Left kidney (tissue), 2 donors: ENCODE measurements around the gene CLHC1. TPM values are rescaled to one million over a fixed set of nuclear protein-coding genes. Genes with fewer than 3 reads are reported as not detected.
"Not testable (repeated sequence)": the region's sequence is repeated elsewhere in the genome, so short reads cannot be mapped to it uniquely, and the experiment has no call there.

Experiments used
- DNase-seq: peaks from one replicate; pipeline ENCODE4 v3.0.0-alpha.2; 2013
- polyA plus RNA-seq: library from polyadenylated mRNA; unstranded; fragments of 120-200 nt; gene quantifications from one replicate; pipeline ENCODE4 v1.2.1, GENCODE V29; 2013; ENCODE audit not compliant: insufficient read length

The CLHC1 gene
- polyA plus RNA-seq, 1 donor, result 36.7 TPM

DNA sequence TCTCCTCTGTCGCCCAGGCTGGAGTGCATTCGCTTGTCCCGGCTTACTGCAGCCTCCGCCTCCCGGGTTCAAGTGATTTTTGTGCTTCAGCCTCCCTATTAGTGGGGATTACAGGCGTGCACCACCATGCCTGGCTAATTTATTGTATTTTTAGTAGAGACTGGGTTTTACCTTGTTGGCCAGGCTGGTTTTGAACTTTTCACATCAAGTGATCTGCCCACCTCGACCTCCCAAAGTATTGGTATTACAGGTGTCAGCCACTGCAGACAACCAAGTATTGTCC lies 1.5 kb upstream of the CLHC1 start:
- no peak for DNase-seq

DNA sequence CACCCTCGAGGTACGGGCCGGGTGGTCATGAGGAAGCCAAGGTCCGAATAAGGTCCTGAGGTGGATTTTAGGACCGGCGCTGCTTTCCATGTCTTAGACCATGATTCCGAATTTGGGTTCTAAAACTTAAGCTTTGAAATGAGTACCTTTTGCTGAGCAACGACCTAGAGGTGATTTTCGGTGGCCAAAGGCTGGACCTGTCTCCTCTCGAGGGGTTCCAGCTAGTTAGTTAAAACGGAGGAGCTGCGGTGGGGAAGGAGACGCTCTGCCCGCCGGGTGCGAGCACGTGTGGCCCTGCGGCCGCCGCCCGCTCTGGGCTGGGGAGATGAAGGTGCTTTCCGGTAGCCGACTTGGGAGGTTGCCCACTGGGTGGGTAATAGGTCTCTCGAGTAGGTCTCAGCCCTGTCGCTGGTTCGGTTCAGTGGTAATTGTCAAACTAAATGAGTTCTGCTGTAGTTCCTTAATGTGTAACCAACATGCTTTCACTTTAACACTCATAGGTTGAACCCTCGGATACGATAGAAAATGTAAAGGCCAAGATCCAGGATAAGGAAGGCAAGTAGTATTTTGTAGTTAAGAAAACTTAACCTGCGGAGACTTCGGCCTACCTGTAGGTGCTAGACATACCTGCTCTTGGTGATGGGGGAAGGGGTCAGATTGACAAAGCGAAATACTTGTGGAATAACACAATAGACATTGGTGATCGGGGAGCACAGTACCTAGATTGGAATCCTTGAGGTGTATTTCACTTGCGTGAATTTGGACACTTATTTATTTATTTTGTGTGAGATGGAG lies 967 bp upstream of the CLHC1 start:
- no peak for DNase-seq

DNA sequence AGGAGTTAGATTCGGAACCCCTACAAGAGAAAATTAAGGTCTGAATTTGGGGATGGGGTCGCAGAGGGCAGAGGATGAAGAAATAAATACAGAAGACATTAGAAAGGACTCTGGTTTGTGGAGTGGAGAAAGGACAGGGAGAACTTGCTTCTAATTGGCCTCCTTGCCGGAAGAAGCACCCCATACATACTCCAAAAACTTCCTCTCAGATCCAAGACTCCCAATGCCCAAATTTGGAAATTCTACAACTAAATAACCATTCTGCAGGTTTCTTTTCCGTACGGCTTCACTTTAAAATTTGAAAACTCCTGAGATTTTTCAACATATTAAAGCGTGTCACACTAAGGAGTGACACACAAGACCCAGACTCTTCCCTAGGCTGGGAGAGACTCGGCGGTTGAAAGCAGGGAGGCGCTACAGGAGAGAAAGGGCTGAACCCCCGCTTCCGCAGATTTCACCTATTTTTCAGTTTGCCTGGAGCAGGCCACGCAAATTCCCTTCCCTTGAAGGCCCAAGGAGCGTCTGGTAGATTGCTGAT lies 478 bp downstream of the CLHC1 start:
- DNase-seq, result no peak

DNA sequence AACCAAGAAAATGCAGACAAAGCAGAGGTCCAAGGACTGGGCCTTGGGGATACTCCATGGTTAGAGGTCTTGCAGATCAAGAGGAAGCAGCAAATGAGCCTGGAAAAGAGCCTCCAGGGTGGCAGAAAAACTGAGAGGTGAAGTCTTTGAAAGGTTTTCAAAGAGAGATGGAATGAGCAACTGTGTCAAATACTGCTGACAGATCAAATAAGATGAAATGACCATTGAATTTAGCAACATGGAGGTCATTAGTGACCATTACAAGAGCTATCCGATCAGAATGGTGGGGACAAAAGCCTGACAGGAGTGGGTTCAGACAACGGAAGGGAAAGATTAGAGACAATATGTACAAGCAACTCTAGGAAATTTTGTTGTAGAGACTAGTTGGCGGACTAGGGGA lies 1.5 kb downstream of the CLHC1 start:
- no peak for DNase-seq

DNA sequence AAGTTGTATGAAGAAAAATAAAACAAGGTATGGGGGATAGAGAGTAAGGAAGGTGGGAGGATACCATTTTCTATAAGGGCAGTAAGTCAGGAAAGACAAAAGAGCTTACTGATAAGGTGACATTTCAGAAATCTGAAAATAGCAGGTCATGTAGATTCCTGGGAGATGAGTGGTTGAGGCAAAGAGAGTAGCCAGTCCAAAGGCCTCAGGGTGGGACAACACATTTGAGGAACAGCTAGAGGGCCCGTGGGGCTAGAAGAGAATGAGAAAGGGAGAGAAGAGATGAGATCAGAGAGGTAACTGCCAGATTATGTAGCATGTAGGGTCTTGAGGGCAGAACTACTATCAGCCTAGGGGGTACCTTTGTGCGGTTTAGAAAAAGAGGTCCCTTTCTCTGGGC lies 2.9 kb downstream of the CLHC1 start:
- no peak for DNase-seq

DNA sequence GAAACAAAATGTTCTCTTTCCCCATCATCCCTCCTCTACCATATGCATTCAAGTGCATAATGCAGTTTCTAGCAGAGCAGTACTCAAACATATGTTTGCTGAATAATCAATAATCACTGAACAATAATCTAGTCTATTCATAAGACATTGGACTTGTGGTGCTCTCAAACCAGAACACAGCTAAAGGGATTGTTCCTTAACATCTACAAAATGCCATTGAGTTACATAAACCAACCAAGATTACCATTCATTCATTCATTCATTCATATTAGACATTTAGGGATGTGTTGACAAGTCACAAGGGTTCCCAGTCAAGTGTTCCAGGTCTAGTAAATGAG lies 3.9 kb downstream of the CLHC1 start:
- no peak for DNase-seq

DNA sequence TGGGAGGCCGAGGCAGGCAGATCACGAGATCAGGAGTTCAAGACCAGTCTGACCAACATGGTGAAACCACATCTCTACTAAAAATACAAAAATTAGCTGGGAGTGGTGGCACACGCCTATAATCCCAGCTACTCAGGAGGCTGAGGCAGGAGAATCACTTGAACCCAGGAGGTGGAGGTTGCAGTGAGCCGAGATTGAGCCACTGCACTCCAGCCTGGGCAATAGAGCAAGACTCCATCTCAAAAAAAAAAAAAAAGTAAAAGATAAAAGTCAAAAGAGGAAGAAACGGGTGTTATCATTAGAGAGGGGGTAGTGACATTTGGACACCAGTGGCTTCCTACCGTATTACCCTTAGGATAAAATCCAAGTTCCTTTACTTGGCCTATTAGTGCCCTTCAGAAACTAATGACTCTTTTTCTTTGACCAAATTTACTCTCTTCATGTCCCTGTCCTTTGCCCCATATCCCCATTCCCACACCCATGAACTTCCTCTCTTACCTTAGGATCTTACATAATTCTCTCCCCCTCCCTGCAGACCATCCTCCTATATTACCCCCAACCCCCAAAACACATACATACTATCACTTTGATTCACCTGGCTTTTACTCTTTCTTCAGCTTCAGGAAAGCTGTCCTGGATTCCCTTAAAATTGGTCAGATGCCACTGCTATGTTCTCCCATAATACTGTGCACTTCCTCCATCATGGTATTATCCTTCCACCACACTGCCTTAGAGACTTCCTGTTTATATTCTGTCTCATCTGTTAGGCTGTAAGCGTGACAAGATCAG lies 4.5 kb downstream of the CLHC1 start:
- DNase-seq, result not testable (repeated sequence)

DNA sequence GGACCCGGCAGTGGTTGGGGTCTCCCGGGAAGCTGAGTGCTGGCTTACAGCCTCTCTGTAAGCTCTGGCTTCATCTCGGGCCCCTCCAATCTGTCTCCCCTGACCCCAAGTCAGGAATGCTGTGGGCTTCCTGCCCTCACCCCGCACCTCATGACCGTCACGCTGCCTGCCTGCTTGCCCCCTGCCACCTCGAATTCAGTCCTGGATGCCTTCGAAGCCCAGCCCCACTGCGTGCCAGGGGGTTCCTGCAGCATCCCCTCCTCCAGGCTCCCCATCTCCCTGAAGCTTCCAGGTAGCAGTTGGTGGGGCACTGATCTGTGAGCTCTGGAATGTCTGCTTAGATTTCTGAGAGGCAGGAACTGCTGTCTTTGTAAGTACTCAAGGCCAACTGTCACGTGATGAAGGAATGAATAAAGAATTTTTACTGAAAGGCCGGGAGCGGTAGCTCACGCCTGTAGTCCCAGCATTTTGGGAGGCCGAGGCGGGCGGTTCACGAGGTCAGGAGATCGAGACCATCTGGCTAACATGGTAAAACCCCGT lies 6.5 kb downstream of the CLHC1 start:
- no peak for DNase-seq

DNA sequence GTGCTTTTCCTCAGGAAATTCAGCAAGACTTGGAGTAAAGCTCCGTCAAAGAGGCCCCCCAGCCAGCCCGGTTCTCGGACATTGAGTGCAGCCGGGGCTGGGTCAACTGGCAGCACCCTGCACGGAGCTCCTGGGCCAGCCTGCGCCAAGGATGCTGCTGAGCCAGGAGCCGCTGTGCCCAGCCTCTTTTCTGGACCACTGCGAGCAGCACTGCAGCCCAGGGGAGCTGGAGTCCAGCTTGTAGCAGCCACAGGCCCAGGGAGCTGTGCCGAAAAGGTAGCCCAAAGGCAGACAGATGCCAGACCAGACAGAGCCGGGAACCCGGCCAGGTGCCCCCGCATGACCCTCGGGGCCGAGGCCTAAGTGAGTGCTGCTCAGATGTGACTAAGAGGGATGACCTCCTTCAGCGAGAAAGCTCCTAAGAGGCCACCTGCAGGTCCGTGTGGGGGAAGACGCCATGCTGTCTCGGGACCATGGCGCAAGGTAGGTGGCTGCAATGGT lies 7.3 kb downstream of the CLHC1 start:
- no peak for DNase-seq

DNA sequence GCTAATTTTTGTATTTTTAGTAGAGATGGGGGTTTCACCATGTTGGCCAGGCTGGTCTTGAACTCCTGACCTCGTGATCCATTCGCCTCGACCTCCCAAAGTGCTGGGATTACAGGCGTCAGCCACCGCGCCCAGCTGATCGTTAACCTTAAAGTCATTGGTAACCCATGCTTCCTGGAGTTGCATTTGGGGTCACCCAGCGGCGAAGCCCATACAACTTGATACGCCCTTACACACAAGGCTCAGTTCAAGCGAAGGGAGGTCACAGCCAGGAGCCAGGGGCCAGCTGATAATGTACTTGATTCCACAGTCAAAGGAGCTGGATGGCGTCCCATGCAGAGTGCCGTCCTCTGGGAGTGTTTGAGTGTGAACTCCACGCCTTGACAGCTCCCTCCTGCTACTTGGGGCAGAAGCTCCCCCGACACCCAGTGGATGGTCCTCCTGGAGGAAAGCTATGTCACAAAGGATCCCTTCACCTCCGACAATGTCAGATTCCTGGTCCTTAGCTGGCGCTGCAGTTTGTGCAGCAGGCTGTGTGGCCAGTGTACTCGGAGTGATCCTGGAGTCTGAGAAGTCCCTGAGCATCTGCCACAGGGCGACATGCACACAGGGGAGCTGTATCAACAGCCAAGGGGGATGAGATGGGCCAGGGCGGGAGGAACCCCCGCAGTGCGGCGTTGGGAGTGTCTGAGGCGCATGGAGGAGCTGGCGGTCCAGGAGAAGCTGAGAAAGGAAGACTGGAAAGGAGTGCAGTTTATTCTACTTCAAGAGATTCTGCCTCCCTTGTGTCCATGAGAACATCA lies 7.9 kb downstream of the CLHC1 start:
- DNase-seq, result no peak

DNA sequence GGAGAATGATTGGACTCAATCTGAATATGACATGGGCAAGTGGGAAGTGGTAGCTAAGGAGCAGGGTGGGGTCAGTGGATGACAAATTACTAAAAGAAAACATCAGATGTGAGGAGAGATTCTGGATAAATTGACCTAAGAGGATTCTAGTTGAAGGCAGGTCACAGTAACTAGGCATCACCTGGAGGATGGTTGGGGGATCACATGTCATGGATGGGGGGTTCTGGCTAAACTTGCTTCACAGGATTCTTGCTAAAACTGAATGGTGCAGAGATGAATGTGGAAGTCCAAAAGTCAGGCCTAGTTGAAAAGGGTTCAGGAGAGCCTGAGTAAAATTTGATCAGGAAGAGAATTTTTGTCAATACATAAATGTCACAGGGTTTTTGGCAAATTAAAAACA lies 18.3 kb downstream of the CLHC1 start:
- no peak for DNase-seq

DNA sequence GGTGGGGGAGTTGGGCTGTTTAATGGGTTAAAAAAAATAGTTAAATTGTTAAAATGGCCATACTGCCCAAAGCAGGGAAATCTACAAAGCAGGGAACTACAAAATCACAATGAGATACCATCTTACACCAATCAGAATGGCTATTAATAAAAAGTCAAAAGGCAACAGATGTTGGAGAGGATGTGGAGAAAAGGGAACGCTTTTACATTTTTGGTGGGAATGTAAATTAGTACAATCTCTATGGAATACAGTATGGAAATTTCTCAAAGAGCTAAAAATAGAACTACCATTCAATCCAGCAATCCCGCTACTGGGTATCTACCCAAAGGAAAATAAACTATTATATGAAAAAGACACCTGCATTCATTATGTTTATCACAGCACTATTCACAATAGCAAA lies 27.1 kb downstream of the CLHC1 start:
- no peak for DNase-seq

DNA sequence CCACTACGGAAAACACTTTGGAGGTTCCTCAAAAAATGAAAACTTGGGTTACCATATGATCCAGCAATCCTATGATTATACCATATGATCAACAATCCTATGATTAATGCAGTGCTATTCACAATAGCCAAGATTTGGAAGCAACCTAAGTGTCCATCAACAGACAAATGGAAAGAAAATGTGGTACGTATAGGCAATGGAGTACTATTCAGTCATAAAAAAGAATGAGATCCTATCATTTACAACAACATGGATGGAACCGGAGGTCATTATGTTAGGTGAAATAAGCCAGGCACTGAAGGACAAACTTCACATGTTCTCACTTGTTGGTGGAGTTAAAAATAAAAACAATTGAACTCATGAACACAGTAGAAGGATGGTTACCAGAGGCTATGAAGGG lies 27.6 kb downstream of the CLHC1 start:
- DNase-seq, result no peak

DNA sequence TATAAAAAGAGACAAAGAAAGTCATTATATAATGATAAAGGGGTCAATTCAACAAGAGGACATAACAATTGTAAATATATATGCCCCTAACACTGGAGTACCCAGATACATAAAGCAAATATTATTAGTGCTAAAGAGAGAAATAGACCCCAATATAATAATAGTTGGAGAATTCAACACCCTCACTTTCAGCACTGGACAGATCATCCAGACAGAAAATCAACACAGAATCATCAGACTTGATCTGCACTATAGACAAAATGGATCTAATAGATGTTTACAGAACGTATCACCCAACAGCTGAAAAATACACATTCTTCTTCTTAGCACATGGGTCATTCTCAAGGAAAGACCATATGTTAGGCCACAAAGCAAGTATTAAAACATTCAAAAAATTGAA lies 31.7 kb downstream of the CLHC1 start:
- DNase-seq, result no peak

DNA sequence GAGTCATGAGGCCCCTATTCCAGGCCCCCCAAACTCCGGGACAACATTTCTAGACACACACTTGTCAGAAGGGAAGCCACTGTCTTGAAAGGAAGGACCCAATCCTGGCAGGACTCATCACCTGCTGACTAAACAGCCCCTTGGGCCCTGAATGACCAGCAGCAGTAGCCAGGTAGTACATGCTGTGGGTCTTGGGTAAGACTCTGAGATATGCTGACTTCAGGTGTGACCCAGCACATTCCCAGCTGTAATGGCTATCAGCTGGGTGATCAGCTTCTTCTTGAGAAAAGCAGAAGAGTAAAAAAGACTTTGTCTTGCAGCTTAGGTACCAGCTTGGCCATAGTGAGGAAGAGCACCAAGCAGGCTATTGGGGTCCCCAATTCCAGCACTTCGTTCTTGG lies 35.6 kb downstream of the CLHC1 start:
- no peak for DNase-seq

DNA sequence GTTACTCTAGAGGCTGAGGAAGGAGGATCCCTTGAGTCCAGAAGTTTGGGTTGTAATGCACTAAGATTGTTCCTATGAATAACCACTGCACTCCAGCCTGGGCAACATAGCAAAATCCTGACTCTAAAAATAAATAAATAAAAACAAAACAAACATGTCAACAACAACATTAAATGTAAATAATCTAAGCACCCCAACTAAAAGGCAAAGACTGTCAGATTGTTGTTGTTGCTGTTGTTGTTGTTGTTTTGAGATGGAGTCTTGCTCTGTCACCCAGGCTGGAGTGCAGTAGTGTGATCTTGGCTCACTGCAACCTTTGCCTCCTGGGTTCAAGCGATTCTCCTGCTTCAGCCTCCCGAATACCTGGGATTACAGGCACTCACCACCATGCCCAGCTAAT lies 40.2 kb downstream of the CLHC1 start:
- not testable (repeated sequence) for DNase-seq

DNA sequence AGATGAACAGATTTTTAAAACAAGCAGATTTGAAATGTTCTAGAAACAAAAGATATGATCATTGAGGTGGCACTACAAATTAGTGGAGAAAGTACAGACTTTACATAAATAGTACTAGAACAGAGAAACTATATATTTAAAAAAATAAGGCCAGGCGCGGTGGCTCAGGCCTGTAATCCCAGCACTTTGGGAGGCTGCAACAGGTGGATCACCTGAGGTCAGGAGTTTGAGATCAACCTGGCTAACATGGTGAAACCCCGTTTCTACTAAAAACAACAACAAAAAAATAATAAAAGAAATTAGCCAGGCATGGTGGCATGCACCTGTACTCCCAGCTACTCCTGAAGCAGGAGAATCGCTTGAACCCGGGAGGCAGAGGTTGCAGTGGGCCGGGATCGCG lies 45.3 kb downstream of the CLHC1 start:
- not testable (repeated sequence) for DNase-seq

DNA sequence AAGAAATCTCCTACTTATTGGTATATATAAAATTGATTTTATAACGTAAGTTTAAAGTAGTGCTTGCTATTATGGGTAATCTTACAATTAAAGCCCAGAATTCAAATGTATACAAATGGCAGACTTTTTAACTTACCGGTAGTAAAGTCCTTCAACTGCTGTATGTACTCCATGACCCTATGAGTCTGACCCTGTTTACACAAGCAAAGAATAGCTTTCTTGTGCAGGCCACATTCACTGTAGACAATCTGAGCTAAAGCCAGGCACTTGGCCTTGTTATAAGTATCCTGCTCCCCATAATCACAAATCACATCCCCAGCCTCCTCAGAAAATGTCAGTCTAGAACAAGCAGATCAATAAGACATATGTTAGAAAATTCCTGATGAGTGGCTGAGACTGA lies 51.7 kb downstream of the CLHC1 start:
- DNase-seq, result no peak

DNA sequence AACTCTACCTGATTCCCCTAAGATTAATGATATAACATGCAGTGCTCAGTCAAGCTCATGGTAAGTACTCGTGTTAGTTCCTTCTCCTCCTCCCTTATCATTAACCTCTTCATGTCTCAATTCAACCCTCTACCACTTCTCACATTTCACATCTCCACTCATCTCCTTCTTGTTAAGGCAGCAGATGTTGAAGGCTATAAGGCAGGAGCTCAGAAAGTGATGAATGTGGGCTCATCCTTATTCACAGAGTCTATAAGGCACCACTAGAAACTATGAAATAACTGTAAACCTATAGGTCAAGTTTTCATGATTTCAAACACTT lies 56.0 kb downstream of the CLHC1 start:
- no peak for DNase-seq

DNA sequence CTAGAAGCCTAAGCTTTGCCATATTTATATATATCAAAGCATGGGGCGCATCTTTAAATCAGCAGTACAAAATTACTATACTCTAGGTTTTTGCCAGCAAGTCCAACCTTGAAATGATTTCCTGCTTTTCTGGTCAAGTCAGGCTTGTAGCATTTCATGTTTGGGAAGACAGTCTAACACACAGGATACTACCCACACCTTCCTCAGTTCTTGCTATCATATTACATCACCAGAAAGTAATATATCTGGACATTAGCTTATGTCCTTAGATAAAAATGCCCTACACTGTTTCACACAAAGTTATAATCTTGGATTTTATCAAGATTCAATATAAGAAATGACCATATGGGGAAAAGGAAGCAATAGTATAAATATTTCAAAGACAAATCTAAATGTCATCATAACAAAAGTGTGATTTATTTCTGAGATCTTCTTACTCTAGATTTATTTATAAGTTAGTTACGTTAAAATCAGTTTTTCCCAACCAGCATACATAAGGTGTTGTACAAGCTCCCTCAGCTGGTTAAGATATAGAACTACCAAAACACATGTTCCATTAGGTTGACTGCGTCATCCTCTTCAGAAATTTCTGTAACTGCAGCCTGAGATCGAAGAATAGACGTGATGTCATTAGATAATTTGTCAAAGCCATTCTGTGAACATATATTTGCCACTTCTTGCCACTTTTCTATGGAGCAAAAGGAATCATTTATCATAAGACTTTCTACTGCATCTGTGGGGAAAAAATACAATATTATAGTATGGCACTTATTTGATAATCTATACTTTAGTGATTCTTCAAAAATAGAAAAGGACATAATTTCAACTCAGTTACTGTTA lies 56.6 kb downstream of the CLHC1 start:
- DNase-seq, result no peak

DNA sequence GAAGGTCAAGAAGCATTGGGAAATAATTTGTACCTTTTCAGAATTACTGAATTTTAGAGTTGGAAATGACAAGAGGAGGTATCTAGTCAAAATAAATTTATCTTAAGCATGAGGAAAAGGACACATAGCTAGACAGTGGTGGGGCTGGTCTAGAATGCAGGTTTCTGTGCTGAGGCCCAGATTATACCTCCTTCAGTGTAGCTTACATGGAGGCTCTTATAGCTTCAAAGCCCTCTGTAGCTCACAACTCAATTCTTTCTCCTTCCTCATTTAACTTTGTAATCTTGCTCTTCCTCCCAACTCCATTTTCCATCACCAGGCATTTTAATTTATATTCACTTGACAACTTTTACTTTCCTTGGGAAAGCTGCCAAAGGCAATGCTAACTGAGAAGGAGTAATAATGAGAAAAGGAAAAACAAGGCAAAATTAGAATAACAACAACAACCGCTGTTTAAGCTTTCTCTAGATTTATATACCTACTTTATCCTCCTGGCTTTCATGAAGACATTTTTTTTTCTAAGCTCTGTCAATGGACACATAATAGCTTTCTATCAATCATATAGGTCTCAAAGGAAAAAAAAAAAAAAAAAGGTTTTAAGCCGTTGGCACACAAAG lies 58.5 kb downstream of the CLHC1 start:
- DNase-seq, result no peak
